Measurements from ENCODE around the gene MAP3K12. TPM values are rescaled to one million over a fixed set of nuclear protein-coding genes. Genes with fewer than 3 reads are reported as not detected.

MAP3K12 gene
- total RNA-seq, 1 donor from 2014 or later = 4.8 TPM

GRCh38 chr12:53504004-53504920 lies 5.0 kb upstream of the MAP3K12 start:
- DNase-seq = no peak
- intact Hi-C loops (cut with micrococcal nuclease) = no loop called here
- Histone ChIP-seq H3K27me3 (ENCODE audit: low read depth) (no peaks in the 10 kb centered on the region), H3K4me3 (no peak overlapping the region), H3K4me1 (peaks cover 49% of the 10 kb centered on the region), H3K9me3 (replicated peaks) (no peaks in the 10 kb centered on the region), H3K27ac (replicated peaks) (peak overlapping the region; percentile 99), H3K36me3 (peaks cover 36% of the 10 kb centered on the region)
- no peak for TF ChIP-seq CTCF (IDR thresholded peaks at IDR 0.05; ENCODE audit: borderline replicate concordance)

GRCh38 chr12:53502983-53503728 lies 3.9 kb upstream of the MAP3K12 start:
- TF ChIP-seq CTCF (IDR thresholded peaks at IDR 0.05; ENCODE audit: borderline replicate concordance) = no peak
- H3K27me3 ChIP-seq (ENCODE audit: low read depth) = no peaks in the 10 kb centered on the region
- DNase-seq = no peak
- H3K27ac ChIP-seq (replicated peaks) = peak overlapping the region; percentile 99
- peak overlapping the region; percentile 80 for H3K4me3 ChIP-seq
- intact Hi-C loops (cut with micrococcal nuclease) = no loop called here
- H3K9me3 ChIP-seq (replicated peaks) = no peaks in the 10 kb centered on the region
- H3K36me3 ChIP-seq = peaks cover 36% of the 10 kb centered on the region
- H3K4me1 ChIP-seq = peaks cover 48% of the 10 kb centered on the region

GRCh38 chr12:53502331-53502730 lies 3.1 kb upstream of the MAP3K12 start:
- TF ChIP-seq CTCF (IDR thresholded peaks at IDR 0.05; ENCODE audit: borderline replicate concordance) = no peak
- H3K4me3 ChIP-seq = peak overlapping the region; percentile 80
- H3K9me3 ChIP-seq (replicated peaks) = no peaks in the 10 kb centered on the region
- H3K27ac ChIP-seq (replicated peaks) = peak overlapping the region; percentile 99
- H3K27me3 ChIP-seq (ENCODE audit: low read depth) = no peaks in the 10 kb centered on the region
- no peak for DNase-seq
- H3K4me1 ChIP-seq = peaks cover 47% of the 10 kb centered on the region
- intact Hi-C loops (cut with micrococcal nuclease) = no loop called here
- peaks cover 34% of the 10 kb centered on the region for H3K36me3 ChIP-seq

- Histone ChIP-seq H3K36me3 (peaks cover 27% of the 10 kb centered on the region), H3K27ac (replicated peaks) (peak overlapping the region; percentile 99), H3K9me3 (replicated peaks) (no peaks in the 10 kb centered on the region), H3K4me1 (peaks cover 51% of the 10 kb centered on the region), H3K27me3 (ENCODE audit: low read depth) (no peaks in the 10 kb centered on the region), H3K4me3 (peak overlapping the region; percentile 80)
- intact Hi-C loops (cut with micrococcal nuclease) = no loop called here
- TF ChIP-seq CTCF (IDR thresholded peaks at IDR 0.05; ENCODE audit: borderline replicate concordance) = no peak
- DNase-seq = no peak
These were observed 2.4 kb upstream of the MAP3K12 start for GRCh38 chr12:53501615-53502181.

- peaks cover 58% of the 10 kb centered on the region for H3K4me1 ChIP-seq
These were observed 1.7 kb upstream of the MAP3K12 start, which contains the start of gene TARBP2 for GRCh38 chr12:53500776-53501614. Gene TARBP2, plus strand, starts transcription at chr12:53501283. Its CDS starts 126 bp downstream, at chr12:53501409.

More at GRCh38 chr12:53500776-53501614, 1.7 kb upstream of the MAP3K12 start, which contains the start of gene TARBP2:
- H3K27me3 ChIP-seq (ENCODE audit: low read depth) = no peaks in the 10 kb centered on the region
- H3K9me3 ChIP-seq (replicated peaks) = no peaks in the 10 kb centered on the region
- DNase-seq = peak; percentile 98
- peak within 1 kb of the TSS; percentile 99 for H3K27ac ChIP-seq (replicated peaks)
- peaks cover 20% of the 10 kb centered on the region for H3K36me3 ChIP-seq
- TF ChIP-seq CTCF (IDR thresholded peaks at IDR 0.05; ENCODE audit: borderline replicate concordance) = peak; percentile 26
- peak within 1 kb of the TSS; percentile 80 for H3K4me3 ChIP-seq
- intact Hi-C loops (cut with micrococcal nuclease) = no loop called here
